HUES64 (cell line): ENCODE data around the gene PSMB11.

Source experiments
- H3K27ac ChIP-seq: 2 replicates; pipeline ENCODE4 v1.7.0; 2013; ENCODE audit warnings: low read depth, low read length, inconsistent platforms
- H3K27me3 ChIP-seq: 2 replicates; pipeline ENCODE4 v1.6.1; 2013; ENCODE audit warnings: mild to moderate bottlenecking, low read length; ENCODE audit not compliant: insufficient read depth
- H3K36me3 ChIP-seq: 2 replicates; pipeline ENCODE4 v1.6.1; 2013; ENCODE audit warnings: mild to moderate bottlenecking, low read length; ENCODE audit not compliant: insufficient read depth
- H3K4me1 ChIP-seq: 2 replicates; pipeline ENCODE4 v1.6.1; 2013; ENCODE audit warnings: mild to moderate bottlenecking, low read length, moderate library complexity; ENCODE audit not compliant: insufficient read depth
- H3K4me3 ChIP-seq: 2 replicates; pipeline ENCODE4 v1.5.1; 2013; ENCODE audit warnings: mild to moderate bottlenecking, low read length, moderate library complexity
- H3K9ac ChIP-seq: 2 replicates; pipeline ENCODE4 v1.6.1; 2013; ENCODE audit warnings: mild to moderate bottlenecking, low read depth, low read length
- H3K9me3 ChIP-seq: 2 replicates; pipeline ENCODE4 v1.6.1; 2013; ENCODE audit warnings: low read depth, low read length; ENCODE audit not compliant: insufficient read depth
- WGBS: fragments of 150-250, 120-280 bp; methylation state at CpG from one replicate; pipeline ENCODE4 v1.1.7; 2013; ENCODE audit warnings: missing lambda C conversion rate; 5-methylcytosine and 5-hydroxymethylcytosine counted together

The PSMB11 gene

DNA sequence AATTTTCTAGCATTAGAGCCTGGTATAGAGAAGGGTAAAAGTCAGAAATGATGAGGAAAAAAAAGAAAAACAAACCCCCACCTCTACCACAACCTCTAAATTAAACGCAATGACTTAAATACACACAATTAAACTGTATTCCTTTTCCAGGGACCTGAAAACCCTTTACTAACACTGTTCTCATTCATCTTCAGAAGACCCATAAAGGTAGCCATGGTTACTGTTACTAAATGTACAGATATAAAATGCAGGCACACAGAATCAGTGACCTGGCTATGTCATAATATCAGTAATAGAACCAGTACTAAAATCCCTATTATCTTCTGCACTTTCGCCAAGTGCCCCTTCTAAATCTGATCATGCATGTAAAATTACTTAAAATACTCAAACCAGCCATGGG, 51.5 kb downstream of the PSMB11 start:
- Histone ChIP-seq H3K9ac (no peak overlapping the region), H3K36me3 (peaks cover 68% of the 10 kb centered on the region), H3K4me3 (peak overlapping the region; percentile 81), H3K9me3 (no peaks in the 10 kb centered on the region), H3K4me1 (0 out of 2 replicates have a peak, but pooled peaks cover 6% of the 10 kb centered on the region), H3K27me3 (no peaks in the 10 kb centered on the region), H3K27ac (no peak overlapping the region)
- WGBS, result 97% methylated on average over 2 of the region's 2 CpGs
